Measurements from ENCODE around the gene SRPRB. TPM values are rescaled to one million over a fixed set of nuclear protein-coding genes. Genes with fewer than 3 reads are reported as not detected.

Gene SRPRB
- total and polyA plus RNA-seq, 9 of the 15 experiments (the other 6 are each of a cell fraction or from before 2014, with no cell fraction given): 29.5 to 66.0 (median 41.4) TPM

DNA sequence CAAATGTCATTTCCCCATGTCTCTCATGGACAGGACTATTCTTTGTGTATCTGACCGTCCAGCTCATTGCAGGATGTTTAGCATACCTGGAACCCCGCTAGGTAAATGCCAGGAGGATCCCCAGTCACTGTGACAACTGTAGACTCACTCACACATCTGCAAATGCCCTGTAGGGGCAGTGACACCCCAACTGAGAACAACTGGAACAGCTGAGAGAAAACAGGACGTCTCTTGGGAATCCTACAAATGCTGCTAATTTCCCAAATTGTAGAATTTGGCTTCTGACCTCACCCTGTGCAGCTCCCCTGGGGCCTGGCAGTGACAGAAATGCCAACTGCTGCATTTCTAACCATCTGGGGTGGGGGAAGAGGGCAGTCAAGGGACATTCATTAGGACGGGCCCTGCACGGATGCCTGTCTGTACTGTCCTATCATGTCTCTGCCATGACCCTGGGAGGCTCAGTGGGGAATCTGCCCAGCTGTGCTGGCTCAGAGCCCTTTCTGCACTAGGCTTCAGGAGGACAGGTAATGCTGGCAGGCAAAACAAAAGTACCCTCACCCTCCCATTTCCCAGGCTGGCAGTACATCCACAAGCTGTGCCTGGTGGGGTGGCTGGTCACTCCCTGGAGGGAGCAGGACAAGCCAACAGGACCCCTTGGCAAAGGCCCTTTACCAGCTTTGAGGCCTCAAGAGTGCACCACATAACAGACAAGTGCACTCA is 59.7 kb downstream of the SRPRB start:
- Histone ChIP-seq H3K4me2 (ENCODE audit: insufficient read depth, low read length) (no peak overlapping the region), H3K79me2 (ENCODE audit: control insufficient read depth, insufficient read depth, low read length) (no peaks in the 10 kb centered on the region), H3K4me1 (replicated peaks in 1 of 2; ENCODE audit: control insufficient read depth in 2 of 2, insufficient read depth in 2 of 2, low read length in 2 of 2) (peaks cover 8% of the 10 kb centered on the region in 2 experiments; a peak in 3 of 5 replicates), H3K9me1 (ENCODE audit: control insufficient read depth, insufficient read depth, low read length) (no peaks in the 10 kb centered on the region), H3K9me3 (replicated peaks; ENCODE audit: control insufficient read depth, insufficient read depth, low read depth, low read length) (no peaks in the 10 kb centered on the region), H3K4me3 (no peak overlapping the region), H3K27ac (ENCODE audit: extremely low read depth, low read depth, low read length) (no peak overlapping the region), H3K36me3 (ENCODE audit: control insufficient read depth, insufficient read depth, low read length) (no peaks in the 10 kb centered on the region), H3K27me3 (ENCODE audit: control insufficient read depth in 2 of 2, insufficient read depth in 2 of 2, low read length in 2 of 2) (no peaks in the 10 kb centered on the region), H4K20me1 (replicated peaks; ENCODE audit: control insufficient read depth, insufficient read depth, low read length) (no peaks in the 10 kb centered on the region), H3K9ac (ENCODE audit: insufficient read depth in 1 of 2, low read depth in 2 of 2, low read length in 2 of 2) (peak overlapping the region in 1 of 2 experiments; percentile 45; a peak in 1 of 4 replicates), H2AFZ (ENCODE audit: low read depth, low read length) (no peak overlapping the region)
- BruUV-seq (replicated peaks): no TSS peak
- CTCF ChIA-PET (ENCODE audit: low intra/inter-chr PET ratio): no interaction called here
- ATAC-seq (peak; percentile 80), DNase-seq (ENCODE audit: extremely low read depth in 1 of 4, low spot score in 3 of 4) (peak in 2 of 4 experiments; percentile 12 to 18), FAIRE-seq (no peak)
- 53% methylated on average over 5 of the region's 5 CpGs for WGBS (ENCODE audit: insufficient coverage, low coverage, missing lambda C conversion rate)
- in situ Hi-C loops (cut with MboI) (no loop called here), intact Hi-C loops (cut with micrococcal nuclease) (no loop called here)
- POLR2A ChIA-PET: interaction anchor here (0.6 to 1.1 kb wide), 3 partner anchors 12 to 30 kb away, joined by 3 to 7 read pairs (median 3); no protein-coding TSS in a partner anchor
- TF ChIP-seq CTCF (IDR thresholded peaks at IDR 0.05 in 2 of 3, conservative IDR thresholded peaks at IDR 0.05 in 1 of 3; ENCODE audit: insufficient read depth in 2 of 3, low read depth in 1 of 3, low read length in 3 of 3) (peak; percentile 27 to 35 (median 32); a peak in 4 of 6 replicates), RAD21 (CRISPR knock-in tag; conservative IDR thresholded peaks at IDR 0.05 in 1 of 2, IDR thresholded peaks at IDR 0.05 in 1 of 2) (0 out of 4 replicates have a peak, but pooled peaks of 1 of the 2 experiments have one; percentile 4), NFIX (CRISPR knock-in tag; IDR thresholded peaks at IDR 0.05; ENCODE audit: low read depth) (no peak), SIX5 (IDR thresholded peaks at IDR 0.05; ENCODE audit: borderline replicate concordance in 1 of 2, insufficient read depth in 1 of 2, low read depth in 1 of 2, low read length in 2 of 2) (no peak), FOXA1 (IDR thresholded peaks at IDR 0.05; ENCODE audit: borderline replicate concordance) (no peak), ZFP1 (CRISPR knock-in tag; IDR thresholded peaks at IDR 0.05) (no peak), POLR2B (IDR thresholded peaks at IDR 0.05; ENCODE audit: low read depth, partially characterized antibody) (no peak), L3MBTL2 (IDR thresholded peaks at IDR 0.05) (no peak)
- TF ChIP-seq, protein P1, sequence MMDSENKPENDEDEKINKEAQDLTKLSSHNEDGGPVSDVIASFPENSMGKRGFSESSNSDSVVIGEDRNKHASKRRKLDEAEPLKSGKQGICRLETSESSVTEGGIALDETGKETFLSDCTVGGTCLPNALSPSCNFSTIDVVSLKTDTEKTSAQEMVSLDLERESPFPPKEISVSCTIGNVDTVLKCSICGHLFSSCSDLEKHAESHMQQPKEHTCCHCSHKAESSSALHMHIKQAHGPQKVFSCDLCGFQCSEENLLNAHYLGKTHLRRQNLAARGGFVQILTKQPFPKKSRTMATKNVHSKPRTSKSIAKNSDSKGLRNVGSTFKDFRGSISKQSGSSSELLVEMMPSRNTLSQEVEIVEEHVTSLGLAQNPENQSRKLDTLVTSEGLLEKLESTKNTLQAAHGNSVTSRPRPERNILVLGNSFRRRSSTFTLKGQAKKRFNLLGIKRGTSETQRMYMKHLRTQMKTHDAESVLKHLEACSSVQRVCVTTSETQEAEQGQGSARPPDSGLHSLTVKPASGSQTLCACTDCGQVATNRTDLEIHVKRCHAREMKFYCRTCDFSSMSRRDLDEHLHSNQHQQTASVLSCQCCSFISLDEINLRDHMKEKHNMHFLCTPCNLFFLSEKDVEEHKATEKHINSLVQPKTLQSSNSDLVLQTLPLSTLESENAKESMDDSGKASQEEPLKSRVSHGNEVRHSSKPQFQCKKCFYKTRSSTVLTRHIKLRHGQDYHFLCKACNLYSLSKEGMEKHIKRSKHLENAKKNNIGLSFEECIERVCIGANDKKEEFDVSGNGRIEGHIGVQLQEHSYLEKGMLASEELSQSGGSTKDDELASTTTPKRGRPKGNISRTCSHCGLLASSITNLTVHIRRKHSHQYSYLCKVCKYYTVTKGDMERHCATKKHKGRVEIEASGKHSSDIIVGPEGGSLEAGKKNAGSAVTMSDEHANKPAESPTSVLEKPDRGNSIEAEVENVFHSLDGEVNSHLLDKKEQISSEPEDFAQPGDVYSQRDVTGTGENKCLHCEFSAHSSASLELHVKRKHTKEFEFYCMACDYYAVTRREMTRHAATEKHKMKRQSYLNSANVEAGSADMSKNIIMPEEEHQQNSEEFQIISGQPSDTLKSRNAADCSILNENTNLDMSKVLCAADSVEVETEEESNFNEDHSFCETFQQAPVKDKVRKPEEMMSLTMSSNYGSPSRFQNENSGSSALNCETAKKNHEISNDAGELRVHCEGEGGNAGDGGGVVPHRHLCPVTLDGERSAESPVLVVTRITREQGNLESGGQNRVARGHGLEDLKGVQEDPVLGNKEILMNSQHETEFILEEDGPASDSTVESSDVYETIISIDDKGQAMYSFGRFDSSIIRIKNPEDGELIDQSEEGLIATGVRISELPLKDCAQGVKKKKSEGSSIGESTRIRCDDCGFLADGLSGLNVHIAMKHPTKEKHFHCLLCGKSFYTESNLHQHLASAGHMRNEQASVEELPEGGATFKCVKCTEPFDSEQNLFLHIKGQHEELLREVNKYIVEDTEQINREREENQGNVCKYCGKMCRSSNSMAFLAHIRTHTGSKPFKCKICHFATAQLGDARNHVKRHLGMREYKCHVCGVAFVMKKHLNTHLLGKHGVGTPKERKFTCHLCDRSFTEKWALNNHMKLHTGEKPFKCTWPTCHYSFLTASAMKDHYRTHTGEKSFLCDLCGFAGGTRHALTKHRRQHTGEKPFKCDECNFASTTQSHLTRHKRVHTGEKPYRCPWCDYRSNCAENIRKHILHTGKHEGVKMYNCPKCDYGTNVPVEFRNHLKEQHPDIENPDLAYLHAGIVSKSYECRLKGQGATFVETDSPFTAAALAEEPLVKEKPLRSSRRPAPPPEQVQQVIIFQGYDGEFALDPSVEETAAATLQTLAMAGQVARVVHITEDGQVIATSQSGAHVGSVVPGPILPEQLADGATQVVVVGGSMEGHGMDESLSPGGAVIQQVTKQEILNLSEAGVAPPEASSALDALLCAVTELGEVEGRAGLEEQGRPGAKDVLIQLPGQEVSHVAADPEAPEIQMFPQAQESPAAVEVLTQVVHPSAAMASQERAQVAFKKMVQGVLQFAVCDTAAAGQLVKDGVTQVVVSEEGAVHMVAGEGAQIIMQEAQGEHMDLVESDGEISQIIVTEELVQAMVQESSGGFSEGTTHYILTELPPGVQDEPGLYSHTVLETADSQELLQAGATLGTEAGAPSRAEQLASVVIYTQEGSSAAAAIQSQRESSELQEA (IDR thresholded peaks at IDR 0.05; ENCODE audit: low read depth): no peak
